ENCODE results near the gene WWC2.
"Not testable (repeated sequence)": the region's sequence is repeated elsewhere in the genome, so short reads cannot be mapped to it uniquely, and the experiment has no call there.

The WWC2 gene

GRCh38 chr4:183144787-183145186 is 45.7 kb downstream of the WWC2 start:
- no peak for FAIRE-seq

- no peak for FAIRE-seq
Measured at GRCh38 chr4:183145773-183146172, 46.7 kb downstream of the WWC2 start.

- no peak for FAIRE-seq
Measured at GRCh38 chr4:183146478-183146877, 47.4 kb downstream of the WWC2 start.

- no peak for FAIRE-seq
Measured at GRCh38 chr4:183147196-183147595, 48.1 kb downstream of the WWC2 start.

- no peak for FAIRE-seq
Measured at GRCh38 chr4:183147983-183148382, 48.9 kb downstream of the WWC2 start.

GRCh38 chr4:183149616-183150539 is 50.8 kb downstream of the WWC2 start:
- no peak for FAIRE-seq

- not testable (repeated sequence) for FAIRE-seq
Measured at GRCh38 chr4:183150664-183151063, 51.6 kb downstream of the WWC2 start.

GRCh38 chr4:183152232-183152631 is 53.2 kb downstream of the WWC2 start:
- not testable (repeated sequence) for FAIRE-seq

GRCh38 chr4:183153190-183153916 is 54.3 kb downstream of the WWC2 start:
- no peak for FAIRE-seq

- FAIRE-seq = no peak
Measured at GRCh38 chr4:183154701-183155391, 55.8 kb downstream of the WWC2 start.

- FAIRE-seq = no peak
Measured at GRCh38 chr4:183155450-183156184, 56.6 kb downstream of the WWC2 start.

- FAIRE-seq = no peak
Measured at GRCh38 chr4:183157215-183157614, 58.2 kb downstream of the WWC2 start.

- no peak for FAIRE-seq
Measured at GRCh38 chr4:183158062-183158461, 59.0 kb downstream of the WWC2 start.

- FAIRE-seq = no peak
Measured at GRCh38 chr4:183161630-183162029, 62.6 kb downstream of the WWC2 start.

GRCh38 chr4:183163135-183163534 is 64.1 kb downstream of the WWC2 start:
- FAIRE-seq = no peak

GRCh38 chr4:183164963-183165362 is 65.9 kb downstream of the WWC2 start:
- no peak for FAIRE-seq

GRCh38 chr4:183165376-183165775 is 66.3 kb downstream of the WWC2 start:
- FAIRE-seq = no peak

GRCh38 chr4:183170894-183171293 is 71.8 kb downstream of the WWC2 start:
- no peak for FAIRE-seq

- FAIRE-seq = no peak
Measured at GRCh38 chr4:183171484-183172267, 72.6 kb downstream of the WWC2 start.

GRCh38 chr4:183172881-183173280 is 73.8 kb downstream of the WWC2 start:
- no peak for FAIRE-seq

GRCh38 chr4:183173580-183174526 is 74.8 kb downstream of the WWC2 start:
- no peak for FAIRE-seq
